GM21528 (cell line): ENCODE results near the gene MCM7.
A peak's percentile ranks its signal among the peaks of the same experiment; 100 is the strongest.

ENCODE experiments used
- ATAC-seq: cut with Tn5 transposase; IDR thresholded peaks from one replicate; pipeline ENCODE4 v1.9.1; 2021; ENCODE audit warnings: mild to moderate bottlenecking, moderate library complexity; ENCODE audit not compliant: unreplicated experiment, low FRiP score

MCM7 gene

DNA sequence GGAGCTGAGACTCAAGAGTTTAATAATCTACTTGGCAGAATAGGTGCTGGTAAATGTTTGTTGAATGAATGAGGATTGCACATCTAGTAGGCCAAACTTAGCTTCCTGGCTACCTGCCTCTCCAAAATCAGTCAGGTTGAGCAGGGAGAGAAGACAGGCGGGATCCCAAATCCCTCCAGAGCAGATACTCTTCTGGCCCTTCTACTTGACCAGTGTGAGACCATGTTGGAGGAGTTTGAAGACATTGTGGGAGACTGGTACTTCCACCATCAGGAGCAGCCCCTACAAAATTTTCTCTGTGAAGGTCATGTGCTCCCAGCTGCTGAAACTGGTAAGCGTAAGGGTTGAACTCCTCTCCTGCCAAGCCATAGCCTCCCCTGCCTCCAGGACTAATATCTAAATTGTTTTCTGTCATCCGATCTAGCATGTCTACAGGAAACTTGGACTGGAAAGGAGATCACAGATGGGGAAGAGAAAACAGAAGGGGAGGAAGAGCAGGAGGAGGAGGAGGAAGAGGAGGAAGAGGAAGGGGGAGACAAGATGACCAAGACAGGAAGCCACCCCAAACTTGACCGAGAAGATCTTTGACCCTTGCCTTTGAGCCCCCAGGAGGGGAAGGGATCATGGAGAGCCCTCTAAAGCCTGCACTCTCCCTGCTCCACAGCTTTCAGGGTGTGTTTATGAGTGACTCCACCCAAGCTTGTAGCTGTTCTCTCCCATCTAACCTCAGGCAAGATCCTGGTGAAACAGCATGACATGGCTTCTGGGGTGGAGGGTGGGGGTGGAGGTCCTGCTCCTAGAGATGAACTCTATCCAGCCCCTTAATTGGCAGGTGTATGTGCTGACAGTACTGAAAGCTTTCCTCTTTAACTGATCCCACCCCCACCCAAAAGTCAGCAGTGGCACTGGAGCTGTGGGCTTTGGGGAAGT, 23.4 kb upstream of the MCM7 start:
- no peak for ATAC-seq

DNA sequence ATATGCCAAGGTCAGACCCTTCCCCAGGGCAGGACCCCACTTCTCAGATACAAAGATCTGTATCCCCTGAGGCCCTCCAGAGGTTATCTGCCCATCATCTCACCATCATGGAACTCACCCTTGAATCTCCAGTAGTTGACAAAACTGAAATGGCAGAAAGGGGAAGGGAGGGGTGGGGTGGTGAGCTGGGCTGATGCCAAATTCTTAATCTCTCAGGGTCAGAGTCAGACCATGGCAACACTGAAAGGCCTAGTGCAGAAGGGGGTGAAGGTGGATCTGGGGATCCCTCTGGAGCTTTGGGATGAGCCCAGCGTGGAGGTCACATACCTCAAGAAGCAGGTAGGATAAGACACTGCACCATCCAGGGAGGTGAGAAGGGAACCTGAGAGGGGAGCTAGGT, 21.4 kb upstream of the MCM7 start:
- ATAC-seq: no peak

DNA sequence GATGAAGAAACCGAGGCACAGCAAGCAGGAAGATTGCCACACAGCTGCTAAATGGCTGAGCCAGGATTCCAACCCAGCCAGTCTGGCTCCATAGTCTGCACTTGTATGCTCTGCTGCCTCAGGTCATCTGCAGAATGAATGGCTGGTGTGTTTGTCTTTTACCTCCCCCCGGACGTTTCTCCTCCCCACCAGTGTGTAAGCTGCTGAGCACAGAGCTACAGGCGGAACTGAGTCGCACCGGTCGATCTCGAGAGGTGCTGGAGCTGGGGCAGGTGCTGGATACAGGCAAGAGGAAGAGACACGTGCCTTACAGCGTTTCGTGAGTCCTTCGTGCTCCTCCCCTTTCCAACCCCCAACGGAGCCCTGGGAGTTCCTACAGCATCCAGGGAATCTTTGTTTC, 20.9 kb upstream of the MCM7 start:
- ATAC-seq: no peak

- no peak for ATAC-seq
These were observed 19.5 kb upstream of the MCM7 start for GRCh38 chr7:100120733-100121036.

DNA sequence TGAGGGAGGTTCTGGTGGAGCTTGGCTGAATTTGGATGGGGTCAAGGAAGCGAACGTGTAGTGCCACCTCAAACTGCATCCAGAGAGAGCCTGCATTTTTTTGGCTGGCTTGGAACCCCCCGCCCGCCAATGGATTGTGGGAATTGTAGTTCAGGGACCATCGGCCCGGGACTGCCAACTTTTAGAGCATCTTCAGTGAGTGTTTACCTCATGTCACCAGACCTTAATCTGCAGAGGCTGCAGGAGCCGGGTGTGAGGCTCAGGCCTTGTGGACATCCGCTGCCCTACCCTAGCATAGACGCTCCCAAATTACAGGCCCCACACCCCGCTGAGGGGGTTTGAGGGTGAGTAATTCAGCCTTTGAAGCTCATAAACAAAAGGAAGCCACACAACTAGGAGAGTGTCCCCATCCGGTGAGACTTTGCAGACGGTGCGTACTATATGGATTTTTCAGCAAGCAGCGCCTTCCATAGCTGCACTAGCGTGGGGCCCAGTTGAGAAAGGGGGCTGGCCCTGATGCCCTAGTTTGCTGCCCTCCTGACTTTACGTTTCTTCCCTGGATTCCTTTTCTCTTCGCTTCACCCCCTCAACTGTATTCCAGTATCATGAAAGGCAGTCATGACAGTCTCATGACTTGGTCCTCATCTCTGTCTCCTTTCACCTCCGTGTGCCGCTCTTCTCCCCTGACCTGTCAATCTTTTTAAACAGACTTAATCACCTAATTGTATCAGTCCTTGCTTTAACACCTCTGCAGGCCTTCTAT, 19.0 kb upstream of the MCM7 start:
- peak; percentile 29 for ATAC-seq

DNA sequence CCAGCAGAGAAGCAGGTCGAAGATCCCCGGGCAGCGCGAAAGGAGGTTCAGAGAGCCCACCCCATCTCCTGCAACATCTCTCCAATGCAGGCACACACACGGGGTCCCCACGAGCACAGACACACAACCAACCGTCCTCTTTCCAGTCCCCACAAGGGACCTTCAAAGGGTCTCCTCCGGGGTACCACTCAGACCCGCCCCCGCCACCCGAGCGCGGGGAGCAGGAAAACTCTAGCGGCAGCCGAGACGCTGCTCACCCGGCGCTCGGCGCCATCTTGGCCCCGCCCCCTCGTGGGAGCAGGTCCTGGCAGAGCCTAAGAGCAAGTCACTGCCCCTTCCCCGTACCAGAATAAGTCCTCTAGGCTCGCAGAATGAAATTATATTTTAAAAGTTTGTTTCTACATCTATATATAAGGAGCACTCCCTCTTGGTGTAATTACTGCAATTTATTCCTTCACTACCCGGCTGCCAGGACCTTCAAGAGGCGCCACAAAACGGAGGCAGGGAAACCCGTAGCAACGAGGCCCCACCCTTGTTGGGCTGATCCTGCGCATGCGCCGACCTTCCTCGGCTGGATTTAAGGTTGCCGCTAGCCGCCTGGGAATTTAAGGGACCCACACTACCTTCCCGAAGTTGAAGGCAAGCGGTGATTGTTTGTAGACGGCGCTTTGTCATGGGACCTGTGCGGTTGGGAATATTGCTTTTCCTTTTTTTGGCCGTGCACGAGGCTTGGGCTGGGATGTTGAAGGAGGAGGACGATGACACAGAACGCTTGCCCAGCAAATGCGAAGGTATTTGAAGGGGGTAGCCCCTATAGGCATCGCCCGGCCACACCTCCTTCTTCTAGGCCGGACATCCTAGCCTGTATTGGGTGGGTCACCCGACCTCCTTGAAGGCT, 18.1 kb upstream of the MCM7 start, which contains the start of the genes CNPY4 and TAF6:
Gene CNPY4 (plus strand): TSS at position 563 of the 898 bp plus-strand sequence. CDS start 111 bp downstream, at position 674.
Gene TAF6 (minus strand): TSS at position 287 of the 898 bp plus-strand sequence. CDS start 5,149 bp downstream, outside the sequence.
- ATAC-seq: peak; percentile 74

DNA sequence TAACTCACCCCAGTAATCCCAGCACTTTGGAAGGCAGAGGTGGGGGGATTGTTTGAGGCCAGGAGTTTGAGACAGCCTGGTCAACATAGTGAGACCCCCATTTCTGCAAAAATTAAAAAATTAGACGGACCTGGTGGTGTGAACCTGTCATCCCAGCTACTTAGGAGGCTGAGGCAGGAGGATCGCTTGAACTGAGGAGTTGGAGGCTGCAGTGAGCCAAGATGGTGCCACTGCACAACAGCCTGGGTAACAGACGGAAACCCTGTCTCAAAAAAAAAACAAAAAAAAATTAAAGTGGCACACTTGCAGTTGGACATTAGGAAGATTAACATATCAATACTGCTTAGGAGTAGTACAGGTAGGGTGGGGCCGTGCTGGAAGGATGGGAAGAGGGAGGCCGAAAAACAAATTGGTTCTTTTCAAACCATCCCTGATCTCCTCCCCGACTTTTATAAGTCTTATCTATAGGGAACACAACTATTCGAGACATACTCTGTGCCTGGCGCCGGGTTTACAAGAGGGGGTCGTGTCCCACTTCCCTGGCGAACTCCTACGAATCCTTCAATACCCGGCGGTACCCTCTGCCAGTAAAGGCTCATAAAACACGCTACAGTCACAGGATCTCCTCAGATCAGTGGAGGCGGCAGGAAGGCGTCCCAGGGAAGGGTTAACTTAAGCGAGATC, 17.3 kb upstream of the MCM7 start:
- ATAC-seq: no peak

GRCh38 chr7:100115026-100115425, 13.8 kb upstream of the MCM7 start:
- ATAC-seq: no peak

GRCh38 chr7:100111914-100112313, 10.7 kb upstream of the MCM7 start:
- ATAC-seq: no peak

GRCh38 chr7:100111156-100111555, 10.0 kb upstream of the MCM7 start:
- ATAC-seq: no peak

DNA sequence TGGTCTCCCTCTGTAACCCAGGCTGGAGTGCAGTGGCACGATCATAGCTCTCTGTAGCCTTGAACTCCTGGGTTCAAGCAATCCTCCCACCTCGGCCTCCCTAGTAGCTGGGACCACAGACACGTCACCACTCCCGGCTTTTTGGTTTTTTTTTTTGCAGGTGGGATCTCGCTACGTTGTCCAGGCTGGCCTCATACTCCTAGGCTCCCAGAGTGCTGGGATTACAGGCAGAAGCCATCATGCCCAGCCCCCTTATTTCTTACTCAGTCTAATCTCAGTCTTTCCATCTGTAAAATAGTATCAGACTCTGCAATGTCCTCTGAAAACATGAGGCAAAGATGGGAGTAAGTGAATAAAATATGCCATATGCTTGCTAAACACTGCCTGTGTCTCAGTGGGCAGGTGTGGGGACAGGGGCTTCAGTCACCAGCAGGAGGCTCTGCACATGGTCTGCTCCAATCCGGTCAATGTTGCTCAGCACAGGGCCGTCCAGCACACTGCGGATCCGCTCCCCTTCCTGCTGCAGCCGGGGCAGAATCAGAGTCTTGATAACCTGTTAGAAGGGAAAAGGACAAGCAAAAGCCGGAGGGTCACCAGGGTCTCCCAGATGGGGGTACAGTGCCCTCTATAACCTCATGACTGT, 8.4 kb upstream of the MCM7 start:
- ATAC-seq: no peak

- no peak for ATAC-seq
These were observed 6.7 kb upstream of the MCM7 start for GRCh38 chr7:100107890-100108289.

DNA sequence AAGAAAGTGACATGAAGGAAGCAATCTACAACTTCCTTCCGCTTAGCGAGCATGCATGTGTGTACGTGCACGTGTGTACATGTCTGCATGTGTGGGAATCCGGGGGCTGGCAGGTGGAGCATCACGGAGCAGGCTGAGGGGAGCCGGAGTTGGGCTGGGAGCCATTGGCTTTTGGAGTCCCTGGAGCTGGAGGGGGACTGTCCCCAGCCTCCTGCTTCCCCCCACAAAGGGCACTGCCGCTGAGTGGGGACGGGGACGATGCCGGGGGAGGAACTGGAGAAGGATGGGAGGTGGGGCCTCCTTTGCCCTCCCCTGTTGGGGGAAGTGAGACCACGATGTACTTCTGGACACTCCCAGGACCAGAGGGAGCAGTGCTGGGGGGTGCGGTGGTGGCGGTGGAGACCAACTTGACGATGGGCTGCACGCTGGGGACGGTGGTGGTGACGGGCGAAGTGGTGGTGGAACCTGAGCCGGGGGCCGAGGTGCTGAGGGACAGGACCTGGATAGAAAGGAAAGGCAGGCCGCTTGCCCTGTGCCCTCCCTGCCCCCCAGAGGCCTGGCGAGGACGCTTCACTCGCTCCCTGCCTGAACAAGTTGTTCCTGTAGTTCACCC, 6.0 kb upstream of the MCM7 start:
- no peak for ATAC-seq

DNA sequence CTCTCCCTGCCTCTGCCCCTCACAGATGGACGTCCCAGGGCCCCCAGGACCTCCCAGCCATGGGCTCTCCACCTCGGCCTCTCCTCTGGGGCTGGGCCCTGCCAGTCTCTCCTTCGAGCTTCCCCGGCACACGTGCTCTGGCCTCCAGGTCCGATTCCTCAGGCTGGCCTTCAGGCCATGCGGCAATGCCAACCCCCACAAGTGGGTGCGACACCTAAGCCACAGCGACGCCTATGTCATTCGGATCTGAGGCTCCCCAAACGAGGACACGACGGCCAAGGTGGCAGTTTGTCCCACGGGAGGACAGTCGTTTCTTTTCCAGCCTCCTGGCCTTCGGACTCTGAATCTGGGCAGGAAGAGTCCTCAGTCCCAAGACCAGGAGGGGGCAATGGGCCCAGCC, 5.4 kb upstream of the MCM7 start:
- ATAC-seq: no peak

GRCh38 chr7:100105534-100105933, 4.3 kb upstream of the MCM7 start:
- no peak for ATAC-seq

- ATAC-seq: no peak
These were observed 2.0 kb upstream of the MCM7 start for GRCh38 chr7:100102950-100103840.

DNA sequence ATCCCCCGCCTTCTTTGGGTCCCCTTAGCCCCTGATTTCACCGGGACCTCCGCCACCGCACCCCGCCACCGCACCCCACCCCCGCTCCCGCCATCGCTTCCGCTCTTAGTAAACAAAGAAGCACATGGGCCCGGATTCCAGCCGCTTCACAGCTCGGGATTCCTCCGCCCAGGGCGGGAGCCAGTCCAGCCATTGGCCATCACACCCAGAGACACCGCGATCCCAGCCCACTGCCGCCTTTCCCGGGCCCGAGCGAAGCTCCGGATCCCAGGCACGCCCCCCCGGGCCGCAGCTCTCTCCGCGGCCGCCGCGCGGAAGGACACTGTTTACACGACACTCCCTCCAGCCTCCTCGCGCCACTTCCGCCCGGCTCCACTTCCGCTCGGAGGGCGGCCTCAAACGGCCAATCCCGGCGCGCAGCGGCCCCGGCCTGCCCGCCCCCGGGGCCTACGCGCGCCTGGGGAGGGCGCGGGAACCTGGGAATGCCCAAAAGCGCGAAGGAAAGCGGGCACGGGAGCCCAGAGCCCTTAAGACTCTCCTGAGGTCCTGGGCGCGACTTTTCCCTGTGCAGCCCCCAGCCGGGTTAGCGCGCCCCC, 679 bp downstream of the MCM7 start:
- ATAC-seq: peak; percentile 73

- ATAC-seq: no peak
These were observed 1.7 kb downstream of the MCM7 start for GRCh38 chr7:100099452-100099851.
